Umbilical cord (tissue), 2 donors: ENCODE measurements around the gene CD22. TPM values are rescaled to one million over a fixed set of nuclear protein-coding genes. Genes with fewer than 3 reads are reported as not detected.

ENCODE experiments used
- DNase-seq: peaks from one replicate; pipeline ENCODE4 v3.0.0-alpha.2; 2015; ENCODE audit warnings: low spot score
- total RNA-seq: library from RNA; depleted of rRNA; stranded (reverse); fragments of >200 nt; gene quantifications from one replicate; pipeline ENCODE4 v1.2.3, GENCODE V29; 2014; ENCODE audit warnings: low replicate concordance; ENCODE audit not compliant: insufficient read depth

Gene CD22
- total RNA-seq, 1 donor from 2014 or later: 13.0 TPM

DNA sequence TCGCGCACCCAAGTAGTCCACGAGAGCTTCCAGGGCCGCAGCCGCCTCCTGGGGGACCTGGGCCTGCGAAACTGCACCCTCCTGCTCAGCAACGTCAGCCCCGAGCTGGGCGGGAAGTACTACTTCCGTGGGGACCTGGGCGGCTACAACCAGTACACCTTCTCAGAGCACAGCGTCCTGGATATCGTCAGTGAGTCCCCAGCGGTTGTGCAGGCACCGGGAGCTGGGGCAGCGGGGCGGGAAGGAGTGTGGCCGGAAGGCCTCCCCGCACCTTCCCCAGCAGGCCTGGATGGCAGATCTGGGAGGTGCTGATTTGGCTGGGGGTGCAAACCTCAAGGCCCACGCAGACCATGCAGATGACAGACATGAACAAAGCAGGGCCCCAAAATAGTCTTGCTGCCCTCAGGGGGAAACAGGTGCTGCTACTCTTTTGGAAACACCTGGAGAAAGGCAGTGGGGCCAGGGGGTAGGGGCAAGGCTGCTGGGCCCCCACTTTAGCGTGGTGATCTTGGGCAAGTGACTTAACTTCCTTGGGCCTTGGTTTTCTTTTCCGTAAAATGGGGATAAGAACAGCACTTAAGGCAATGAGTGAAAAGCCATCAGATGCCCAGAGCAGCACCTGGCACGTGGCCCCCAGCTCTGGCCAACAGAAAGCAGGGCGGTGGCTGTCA lies 33.1 kb upstream of the CD22 start:
- DNase-seq: no peak

DNA sequence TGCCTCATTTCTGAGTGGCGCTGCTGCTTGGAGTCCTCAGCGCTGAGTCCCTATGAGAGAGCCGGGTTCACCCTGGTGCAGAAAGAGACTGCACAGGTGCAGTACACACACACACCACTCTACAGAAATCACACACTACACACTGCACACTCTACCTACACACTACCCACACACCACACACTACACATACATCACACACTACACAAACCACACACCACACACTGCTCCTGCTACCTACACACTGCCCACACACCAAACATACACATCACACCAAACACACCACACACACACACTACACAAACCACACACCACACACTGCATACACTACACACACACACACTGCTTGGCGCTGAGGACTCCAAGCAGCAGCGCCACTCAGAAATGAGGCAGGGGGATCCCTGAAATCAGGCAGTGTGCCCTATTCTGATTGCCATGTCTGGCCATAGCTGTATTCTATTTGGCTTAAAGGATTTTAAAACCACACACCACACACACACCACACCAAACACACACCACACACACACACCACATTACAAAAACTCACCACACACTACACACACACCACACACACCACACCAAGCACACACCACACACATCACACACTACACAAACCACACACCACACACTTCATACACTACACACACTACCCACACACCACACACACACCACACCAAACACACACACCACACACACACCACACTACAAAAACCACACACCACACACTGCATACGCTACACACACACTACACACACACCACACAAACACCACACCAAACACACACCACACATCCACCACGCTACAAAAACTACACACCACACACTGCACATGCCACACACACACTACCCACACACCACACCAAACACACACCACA lies 32.1 kb upstream of the CD22 start:
- no peak for DNase-seq

DNA sequence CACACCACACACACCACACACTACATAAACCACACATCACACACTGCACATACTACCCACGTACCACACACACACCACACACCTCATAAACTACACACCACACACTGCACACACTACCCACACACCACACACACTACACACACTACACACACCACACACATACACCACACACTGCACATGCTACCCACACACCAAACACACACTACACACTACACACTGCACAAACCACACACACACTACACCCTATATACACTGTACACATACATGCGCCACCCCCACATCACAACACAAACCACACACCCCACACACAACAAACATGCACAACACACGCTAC lies 31.5 kb upstream of the CD22 start:
- no peak for DNase-seq

DNA sequence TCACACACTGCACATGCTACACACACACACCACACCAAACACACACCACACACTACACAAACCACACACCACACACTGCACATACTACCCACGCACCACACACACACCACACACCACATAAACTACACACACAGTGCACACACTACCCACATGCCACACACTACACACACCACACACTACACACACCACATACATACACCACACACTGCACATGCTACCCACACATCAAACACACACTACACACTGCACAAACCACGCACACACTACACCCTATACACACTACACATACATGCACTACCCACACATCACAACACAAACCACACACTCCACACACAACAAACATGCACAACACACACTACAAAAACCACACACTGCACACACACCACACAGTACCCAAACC lies 31.1 kb upstream of the CD22 start:
- DNase-seq: no peak

GRCh38 chr19:35298561-35298972 lies 30.4 kb upstream of the CD22 start:
- no peak for DNase-seq

DNA sequence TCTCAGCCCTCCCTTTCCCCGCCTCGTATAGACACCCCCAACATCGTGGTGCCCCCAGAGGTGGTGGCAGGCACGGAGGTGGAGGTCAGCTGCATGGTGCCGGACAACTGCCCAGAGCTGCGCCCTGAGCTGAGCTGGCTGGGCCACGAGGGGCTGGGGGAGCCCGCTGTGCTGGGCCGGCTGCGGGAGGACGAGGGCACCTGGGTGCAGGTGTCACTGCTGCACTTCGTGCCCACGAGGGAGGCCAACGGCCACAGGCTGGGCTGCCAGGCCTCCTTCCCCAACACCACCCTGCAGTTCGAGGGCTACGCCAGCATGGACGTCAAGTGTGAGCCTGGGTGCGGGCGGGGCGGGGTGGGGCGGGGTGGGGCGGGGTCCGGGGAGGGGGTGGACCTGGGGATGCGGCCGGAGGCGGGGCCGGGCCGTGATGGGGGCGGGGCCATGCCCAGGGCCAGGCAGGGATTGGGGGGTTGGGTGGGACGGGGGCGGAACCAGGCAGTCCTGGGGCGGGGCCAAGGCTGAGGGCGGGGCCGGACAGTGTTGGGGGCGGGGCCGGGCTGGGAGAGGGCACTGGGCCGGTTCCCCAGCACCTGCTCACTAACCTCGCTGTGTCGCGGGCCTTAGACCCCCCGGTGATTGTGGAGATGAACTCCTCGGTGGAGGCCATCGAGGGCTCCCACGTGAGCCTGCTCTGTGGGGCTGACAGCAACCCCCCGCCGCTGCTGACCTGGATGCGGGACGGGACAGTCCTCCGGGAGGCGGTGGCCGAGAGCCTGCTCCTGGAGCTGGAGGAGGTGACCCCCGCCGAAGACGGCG lies 29.3 kb upstream of the CD22 start:
- no peak for DNase-seq

DNA sequence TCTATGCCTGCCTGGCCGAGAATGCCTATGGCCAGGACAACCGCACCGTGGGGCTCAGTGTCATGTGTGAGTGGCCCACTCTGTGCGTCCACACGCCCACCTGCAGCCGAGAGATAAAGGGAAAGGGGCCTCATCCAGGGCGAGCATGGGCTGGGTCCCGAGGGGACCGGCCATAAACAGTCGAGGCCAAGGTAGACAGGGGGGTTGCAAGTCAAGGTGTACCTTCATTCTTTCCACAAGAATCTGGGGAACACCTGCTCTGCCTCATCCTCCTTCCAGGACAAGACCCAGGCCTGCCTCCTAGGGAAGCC lies 28.7 kb upstream of the CD22 start:
- no peak for DNase-seq

DNA sequence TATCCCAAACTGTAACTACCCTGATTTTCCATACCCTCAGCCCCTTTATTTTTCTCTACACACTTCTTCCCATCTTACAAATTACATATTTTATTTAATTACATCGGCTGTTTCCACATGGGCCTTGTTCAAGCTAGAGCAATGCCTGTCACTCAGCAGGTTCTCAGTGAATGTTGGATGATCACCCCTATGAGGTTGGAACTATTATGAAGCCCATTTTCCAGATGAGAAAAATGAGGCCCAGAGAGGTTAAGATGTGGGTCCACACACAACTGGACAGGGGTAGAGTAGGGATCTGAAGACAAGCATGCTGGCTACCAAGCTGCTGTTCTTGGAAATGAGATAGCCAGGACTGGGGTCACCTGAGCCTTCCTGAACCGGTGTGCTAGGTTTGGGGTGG lies 27.0 kb upstream of the CD22 start:
- no peak for DNase-seq

GRCh38 chr19:35302446-35302845 lies 26.5 kb upstream of the CD22 start:
- DNase-seq: no peak

GRCh38 chr19:35303357-35303915 lies 25.6 kb upstream of the CD22 start:
- DNase-seq: no peak

DNA sequence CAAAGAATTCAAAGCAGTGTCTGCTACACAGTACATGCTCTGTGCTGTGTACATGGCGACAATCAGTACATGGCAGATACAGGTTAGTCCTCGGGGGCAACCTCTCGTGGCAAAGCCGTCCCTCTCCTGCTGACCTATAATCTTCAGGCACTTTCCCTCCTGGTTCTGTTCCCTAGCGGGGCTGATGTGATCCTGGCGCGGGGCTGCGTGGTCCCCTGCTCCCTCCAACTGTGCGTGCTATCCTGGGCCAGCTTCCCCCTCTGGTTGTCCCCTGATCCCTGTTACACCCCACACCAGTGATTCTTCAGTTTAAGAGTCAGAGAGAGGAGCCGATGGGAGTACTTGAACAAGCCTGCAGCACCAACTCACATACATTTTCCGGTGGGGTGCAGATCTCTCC lies 25.0 kb upstream of the CD22 start:
- no peak for DNase-seq

GRCh38 chr19:35305181-35305580 lies 23.8 kb upstream of the CD22 start:
- DNase-seq: no peak

DNA sequence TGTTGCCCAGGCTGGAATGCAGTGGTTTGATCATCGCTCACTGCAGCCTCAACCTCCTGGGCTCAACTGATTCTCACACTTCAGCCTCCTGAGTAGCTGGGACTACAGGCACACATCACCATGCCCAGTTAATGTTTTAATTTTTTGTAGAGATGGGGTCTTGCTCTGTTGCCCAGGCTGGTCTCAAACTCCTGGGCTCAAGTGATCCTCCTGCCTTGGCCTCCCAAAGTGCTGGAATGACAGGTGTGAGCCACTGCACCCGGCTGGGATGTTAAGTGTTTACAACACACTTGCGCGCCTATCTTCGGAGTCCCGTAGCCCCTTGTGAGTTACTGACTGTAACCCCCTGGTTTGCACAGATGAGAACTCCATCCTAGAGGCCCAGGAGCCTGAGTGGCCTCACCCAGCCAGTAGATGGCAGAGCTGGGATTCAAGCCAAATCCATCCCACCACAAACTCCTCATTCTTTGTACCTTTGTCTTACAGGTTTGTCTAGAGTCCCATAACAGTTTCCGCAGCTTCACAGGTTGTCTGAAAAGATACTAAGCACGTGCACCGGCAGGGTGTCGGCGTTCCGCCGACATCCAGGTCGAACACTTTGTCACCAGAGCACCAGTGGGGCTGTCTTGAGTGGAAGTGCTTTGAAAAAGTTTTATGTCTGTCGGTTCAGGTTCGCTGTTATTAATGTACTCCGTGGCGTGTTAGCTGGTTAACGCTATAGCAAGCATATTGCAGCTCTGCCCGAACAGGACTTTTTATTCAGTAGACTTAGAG lies 22.3 kb upstream of the CD22 start:
- DNase-seq: no peak

DNA sequence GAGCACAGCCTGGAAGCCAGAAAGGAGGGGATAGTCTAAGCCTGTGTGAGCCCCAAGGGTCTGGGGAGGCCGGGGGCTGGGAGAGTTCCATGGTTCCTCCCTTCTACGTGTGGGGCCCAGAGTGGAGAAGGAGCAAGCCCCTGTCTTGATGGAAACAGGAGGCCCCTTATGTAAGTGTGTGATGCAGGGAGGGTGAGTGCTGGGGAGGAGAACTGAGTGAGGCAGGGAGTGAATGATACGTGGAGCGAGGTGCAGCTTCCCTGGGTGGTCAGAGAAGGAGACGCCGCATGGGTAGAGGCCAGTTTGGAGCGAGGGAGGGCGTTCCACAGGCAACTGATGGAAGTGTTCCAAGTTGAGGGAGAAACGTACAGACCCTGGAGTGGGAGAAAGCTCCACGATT lies 21.1 kb upstream of the CD22 start:
- no peak for DNase-seq

DNA sequence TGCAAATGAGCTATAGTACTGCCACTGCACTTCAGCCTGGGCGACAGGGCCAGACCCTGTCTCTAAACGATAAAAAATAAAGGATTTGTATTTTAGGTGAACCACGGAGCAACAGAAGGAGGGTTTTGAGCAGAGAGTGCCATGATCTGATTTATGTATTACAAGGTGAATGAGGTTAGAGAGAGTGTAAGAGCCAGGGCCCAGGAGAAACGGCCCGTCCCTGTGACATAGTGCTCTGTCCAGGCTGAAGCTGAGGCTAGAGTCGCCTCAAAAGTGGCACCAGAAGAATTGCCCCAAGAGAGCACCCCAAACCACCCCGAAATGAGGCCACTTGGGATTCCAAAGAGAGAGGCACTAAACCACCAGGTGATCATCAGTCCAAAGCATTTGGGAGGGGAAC lies 20.1 kb upstream of the CD22 start:
- DNase-seq: no peak

GRCh38 chr19:35309481-35310279 lies 19.3 kb upstream of the CD22 start:
- peak; percentile 89 for DNase-seq

DNA sequence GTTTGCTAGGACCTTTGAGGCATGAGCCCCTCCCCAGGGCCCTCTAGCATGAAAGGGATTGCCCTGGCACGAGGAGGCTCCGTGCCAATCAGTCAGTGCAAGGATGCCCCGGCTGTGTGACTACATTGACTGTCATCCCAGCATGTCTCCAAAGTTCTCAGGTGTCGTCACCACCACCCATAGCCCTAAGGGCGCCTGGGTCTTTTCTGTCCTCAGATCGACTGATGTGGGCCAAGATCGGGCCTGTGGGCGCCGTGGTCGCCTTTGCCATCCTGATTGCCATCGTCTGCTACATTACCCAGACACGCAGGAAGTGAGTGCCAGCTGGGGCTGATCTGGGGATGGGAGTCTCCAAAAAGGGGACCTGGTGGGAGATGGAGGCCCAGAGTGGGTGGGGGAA lies 18.7 kb upstream of the CD22 start:
- no peak for DNase-seq

- DNase-seq: no peak
Measured at GRCh38 chr19:35310811-35311465, 18.0 kb upstream of the CD22 start.

- DNase-seq: no peak
Measured at GRCh38 chr19:35311901-35312665, 16.9 kb upstream of the CD22 start.
